SK-N-SH (cell line): ENCODE results near the gene CDS2.

Source experiments
- RFX5 ChIP-seq: IDR thresholded peaks from 2 replicates; pipeline ENCODE4 v1.6.1; 2012; ENCODE audit warnings: mild to moderate bottlenecking, improper control_type of control experiment, low read length
- SMC3 ChIP-seq: IDR thresholded peaks from 2 replicates; pipeline ENCODE4 v1.6.1; 2012; ENCODE audit warnings: low read depth, low read length, improper control_type of control experiment
- TAF1 ChIP-seq: IDR thresholded peaks from 2 replicates; pipeline ENCODE4 v1.6.1; 2012; ENCODE audit warnings: low read depth, mild to moderate bottlenecking, low read length, moderate library complexity, borderline replicate concordance
- TCF12 ChIP-seq: IDR thresholded peaks from 2 replicates; pipeline ENCODE4 v1.4.0; 2012
- TF ChIP-seq, protein P1 (sequence below): IDR thresholded peaks from 2 replicates; pipeline ENCODE4 v1.6.1; 2012; ENCODE audit warnings: mild to moderate bottlenecking, low read depth, low read length, moderate library complexity
- TF ChIP-seq, protein P2 (sequence below): fragments of 200-600 bp; sonication (generic); IDR thresholded peaks from 2 replicates; pipeline ENCODE4 v1.6.1; 2017; ENCODE audit warnings: antibody characterized with exemption, mild to moderate bottlenecking, moderate library complexity

- TF ChIP-seq, protein P1, sequence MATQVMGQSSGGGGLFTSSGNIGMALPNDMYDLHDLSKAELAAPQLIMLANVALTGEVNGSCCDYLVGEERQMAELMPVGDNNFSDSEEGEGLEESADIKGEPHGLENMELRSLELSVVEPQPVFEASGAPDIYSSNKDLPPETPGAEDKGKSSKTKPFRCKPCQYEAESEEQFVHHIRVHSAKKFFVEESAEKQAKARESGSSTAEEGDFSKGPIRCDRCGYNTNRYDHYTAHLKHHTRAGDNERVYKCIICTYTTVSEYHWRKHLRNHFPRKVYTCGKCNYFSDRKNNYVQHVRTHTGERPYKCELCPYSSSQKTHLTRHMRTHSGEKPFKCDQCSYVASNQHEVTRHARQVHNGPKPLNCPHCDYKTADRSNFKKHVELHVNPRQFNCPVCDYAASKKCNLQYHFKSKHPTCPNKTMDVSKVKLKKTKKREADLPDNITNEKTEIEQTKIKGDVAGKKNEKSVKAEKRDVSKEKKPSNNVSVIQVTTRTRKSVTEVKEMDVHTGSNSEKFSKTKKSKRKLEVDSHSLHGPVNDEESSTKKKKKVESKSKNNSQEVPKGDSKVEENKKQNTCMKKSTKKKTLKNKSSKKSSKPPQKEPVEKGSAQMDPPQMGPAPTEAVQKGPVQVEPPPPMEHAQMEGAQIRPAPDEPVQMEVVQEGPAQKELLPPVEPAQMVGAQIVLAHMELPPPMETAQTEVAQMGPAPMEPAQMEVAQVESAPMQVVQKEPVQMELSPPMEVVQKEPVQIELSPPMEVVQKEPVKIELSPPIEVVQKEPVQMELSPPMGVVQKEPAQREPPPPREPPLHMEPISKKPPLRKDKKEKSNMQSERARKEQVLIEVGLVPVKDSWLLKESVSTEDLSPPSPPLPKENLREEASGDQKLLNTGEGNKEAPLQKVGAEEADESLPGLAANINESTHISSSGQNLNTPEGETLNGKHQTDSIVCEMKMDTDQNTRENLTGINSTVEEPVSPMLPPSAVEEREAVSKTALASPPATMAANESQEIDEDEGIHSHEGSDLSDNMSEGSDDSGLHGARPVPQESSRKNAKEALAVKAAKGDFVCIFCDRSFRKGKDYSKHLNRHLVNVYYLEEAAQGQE, result no peak
- TF ChIP-seq TAF1 (no peak), RFX5 (no peak), SMC3 (no peak), TCF12 (no peak)
- TF ChIP-seq, protein P2, sequence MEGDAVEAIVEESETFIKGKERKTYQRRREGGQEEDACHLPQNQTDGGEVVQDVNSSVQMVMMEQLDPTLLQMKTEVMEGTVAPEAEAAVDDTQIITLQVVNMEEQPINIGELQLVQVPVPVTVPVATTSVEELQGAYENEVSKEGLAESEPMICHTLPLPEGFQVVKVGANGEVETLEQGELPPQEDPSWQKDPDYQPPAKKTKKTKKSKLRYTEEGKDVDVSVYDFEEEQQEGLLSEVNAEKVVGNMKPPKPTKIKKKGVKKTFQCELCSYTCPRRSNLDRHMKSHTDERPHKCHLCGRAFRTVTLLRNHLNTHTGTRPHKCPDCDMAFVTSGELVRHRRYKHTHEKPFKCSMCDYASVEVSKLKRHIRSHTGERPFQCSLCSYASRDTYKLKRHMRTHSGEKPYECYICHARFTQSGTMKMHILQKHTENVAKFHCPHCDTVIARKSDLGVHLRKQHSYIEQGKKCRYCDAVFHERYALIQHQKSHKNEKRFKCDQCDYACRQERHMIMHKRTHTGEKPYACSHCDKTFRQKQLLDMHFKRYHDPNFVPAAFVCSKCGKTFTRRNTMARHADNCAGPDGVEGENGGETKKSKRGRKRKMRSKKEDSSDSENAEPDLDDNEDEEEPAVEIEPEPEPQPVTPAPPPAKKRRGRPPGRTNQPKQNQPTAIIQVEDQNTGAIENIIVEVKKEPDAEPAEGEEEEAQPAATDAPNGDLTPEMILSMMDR, result no peak
Measured at GRCh38 chr20:5095931-5096330, 30.9 kb upstream of the CDS2 start.
